ENCODE measurements around the gene GULP1. TPM values are rescaled to one million over a fixed set of nuclear protein-coding genes. Genes with fewer than 3 reads are reported as not detected.

GULP1 gene
- total and polyA plus RNA-seq, 2 of the 13 experiments (the other 11 are each of a cell fraction or from before 2014, with no cell fraction given), result 0.15 TPM; not detected in 1

GRCh38 chr2:188280811-188281222 is 10.9 kb upstream of the GULP1 start:
- H3K9ac ChIP-seq (ENCODE audit: insufficient read depth, low read depth, low read length), result no peak overlapping the region
- intact Hi-C loops (cut with micrococcal nuclease; ENCODE audit: unreplicated experiment), result no loop called here
- FAIRE-seq, result no peak
- in situ Hi-C loops (cut with HindIII; ENCODE audit: extremely low pct_ligation_motif_present, low pct_unique_long_range_greater_than_20kb), result no loop called here
- H3K27me3 ChIP-seq (ENCODE audit: control insufficient read depth in 1 of 2, insufficient read depth in 2 of 2, low read length in 2 of 2), result 0 out of 5 replicates have a peak, but pooled peaks cover 0 to 4% of the 10 kb centered on the region in 2 experiments
- H3K27ac ChIP-seq (ENCODE audit: extremely low read length, insufficient read depth, low read length), result no peak overlapping the region
- ChIA-PET POLR2A (no interaction called here), CTCF (ENCODE audit: low intra/inter-chr PET ratio, low total read pairs) (no interaction called here)
- TF ChIP-seq HCFC1 (IDR thresholded peaks at IDR 0.05; ENCODE audit: low read depth, low read length) (no peak), ZNF512 (CRISPR knock-in tag; IDR thresholded peaks at IDR 0.05) (no peak), PAX8 (CRISPR knock-in tag; IDR thresholded peaks at IDR 0.05; ENCODE audit: borderline replicate concordance) (no peak), ZC3H4 (CRISPR knock-in tag; IDR thresholded peaks at IDR 0.05; ENCODE audit: borderline replicate concordance) (no peak), MBD4 (IDR thresholded peaks at IDR 0.05; ENCODE audit: borderline replicate concordance, low read length) (no peak), PAWR (CRISPR knock-in tag; IDR thresholded peaks at IDR 0.05; ENCODE audit: borderline replicate concordance) (no peak), ZFP1 (CRISPR knock-in tag; IDR thresholded peaks at IDR 0.05) (no peak), KAT8 (CRISPR knock-in tag; IDR thresholded peaks at IDR 0.05) (no peak), ZNF430 (CRISPR knock-in tag; IDR thresholded peaks at IDR 0.05) (no peak), RERE (CRISPR knock-in tag; IDR thresholded peaks at IDR 0.05; ENCODE audit: low read depth) (no peak), AKNA (CRISPR knock-in tag; IDR thresholded peaks at IDR 0.05; ENCODE audit: borderline replicate concordance) (no peak), FOXK2 (IDR thresholded peaks at IDR 0.05) (no peak), NFE2L1 (CRISPR knock-in tag; IDR thresholded peaks at IDR 0.05; ENCODE audit: borderline replicate concordance) (no peak), U2AF2 (IDR thresholded peaks at IDR 0.05; ENCODE audit: low read depth, low read length) (no peak)
- DNase-seq (ENCODE audit: low spot score), result peak; percentile 21
- H4K20me1 ChIP-seq (ENCODE audit: insufficient read depth, low read length), result no peaks in the 10 kb centered on the region
- H2AFZ ChIP-seq (ENCODE audit: low read length), result no peak overlapping the region
- H3K36me3 ChIP-seq (replicated peaks in 1 of 2; ENCODE audit: control insufficient read depth in 1 of 2, insufficient read depth in 2 of 2, low read length in 2 of 2), result no peaks in the 10 kb centered on the region
- no peak for ATAC-seq
- WGBS (ENCODE audit: low lambda C conversion rate), result 2% methylated on average over 2 of the region's 2 CpGs
- H3K4me1 ChIP-seq (ENCODE audit: insufficient read depth, low read length), result no peaks in the 10 kb centered on the region
- no peaks in the 10 kb centered on the region for H3K9me3 ChIP-seq (ENCODE audit: low read length)
- BruUV-seq (replicated peaks), result no TSS peak
- no peak overlapping the region for H3K4me3 ChIP-seq (replicated peaks in 1 of 3; ENCODE audit: insufficient read depth in 1 of 3, low read depth in 2 of 3, low read length in 3 of 3)
- no peaks in the 10 kb centered on the region for H3K79me2 ChIP-seq (ENCODE audit: insufficient read depth, low read length)
- H3K4me2 ChIP-seq (ENCODE audit: low read depth, low read length), result no peak overlapping the region

All from HepG2 (cell line).